ENCODE data around the gene GRIN2A. TPM values are rescaled to one million over a fixed set of nuclear protein-coding genes. Genes with fewer than 3 reads are reported as not detected.

The GRIN2A gene
- total and polyA plus RNA-seq, 2 donors (not counting 3 experiments of a cell fraction or from before 2014, with no cell fraction given) = not detected

DNA sequence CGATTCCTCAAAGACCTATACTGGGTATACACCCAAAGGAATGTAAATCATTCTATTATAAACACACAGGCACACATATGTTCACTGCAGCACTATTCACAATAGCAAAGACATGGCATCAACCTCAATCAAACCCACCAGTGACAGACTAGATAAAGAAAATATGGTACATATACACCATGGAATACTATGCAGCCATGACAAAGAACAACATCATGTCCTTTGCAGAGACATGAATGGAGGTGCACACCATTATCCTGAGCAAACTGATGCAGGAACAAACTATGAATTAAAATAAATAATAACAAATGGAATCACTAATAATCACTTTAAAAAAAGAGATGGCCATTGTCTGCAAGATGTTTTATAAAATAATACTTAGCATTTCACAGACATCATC, 380.1 kb downstream of the GRIN2A start:
- no peak overlapping the region for H3K9ac ChIP-seq (replicated peaks; ENCODE audit: extremely low read depth, insufficient read depth, low read length)
- no TSS peak for BruUV-seq (replicated peaks)
- CTCF ChIA-PET = no interaction called here

More for the DNA sequence above, 380.1 kb downstream of the GRIN2A start:
- Histone ChIP-seq H3K4me3 (replicated peaks in 1 of 3; ENCODE audit: insufficient read depth in 1 of 3, low read depth in 1 of 3, low read length in 3 of 3) (no peak overlapping the region), H3K36me3 (ENCODE audit: control insufficient read depth in 2 of 2, extremely low read depth in 1 of 2, insufficient read depth in 2 of 2, low read length in 2 of 2) (no peaks in the 10 kb centered on the region), H3K79me2 (ENCODE audit: control insufficient read depth, insufficient read depth, low read length) (no peaks in the 10 kb centered on the region), H3K9me3 (replicated peaks; ENCODE audit: control insufficient read depth, insufficient read depth, low read length) (no peaks in the 10 kb centered on the region), H3K9me1 (replicated peaks; ENCODE audit: control insufficient read depth, extremely low read depth, insufficient read depth, low read length) (no peaks in the 10 kb centered on the region), H3K4me2 (ENCODE audit: insufficient read depth, low read length) (no peak overlapping the region), H4K20me1 (replicated peaks; ENCODE audit: control insufficient read depth, extremely low read depth, insufficient read depth, low read length) (no peaks in the 10 kb centered on the region), H3K27ac (ENCODE audit: insufficient read depth, low read depth, low read length) (no peak overlapping the region), H3K27me3 (ENCODE audit: control insufficient read depth in 2 of 2, insufficient read depth in 2 of 2, low read length in 2 of 2) (no peaks in the 10 kb centered on the region), H3K4me1 (ENCODE audit: control insufficient read depth, extremely low read depth, insufficient read depth, low read length) (peaks cover 14% of the 10 kb centered on the region), H2AFZ (ENCODE audit: low read depth, low read length) (no peak overlapping the region)
- FAIRE-seq (no peak), DNase-seq (ENCODE audit: low read depth, low spot score) (no peak)
- dilution Hi-C loops (cut with MboI; ENCODE audit: extremely low pct_ligation_motif_present, low sequenced_read_pairs) (no loop called here), intact Hi-C loops (cut with micrococcal nuclease) (no loop called here)
- TF ChIP-seq POLR2A (IDR thresholded peaks at IDR 0.05; ENCODE audit: low read depth, low read length) (no peak), MAX (IDR thresholded peaks at IDR 0.05; ENCODE audit: insufficient read depth, insufficient read length) (no peak), JUN (IDR thresholded peaks at IDR 0.05; ENCODE audit: borderline replicate concordance, insufficient read depth, insufficient read length, low read depth) (no peak), FOS (IDR thresholded peaks at IDR 0.05; ENCODE audit: borderline replicate concordance, insufficient read depth, low read length) (no peak), CTCF (IDR thresholded peaks at IDR 0.05; ENCODE audit: extremely low read depth in 1 of 2, insufficient read depth in 1 of 2, low read depth in 1 of 2, low read length in 2 of 2) (no peak), POLR2AphosphoS5 (IDR thresholded peaks at IDR 0.05; ENCODE audit: insufficient read depth, low read depth, low read length) (no peak), MYC (IDR thresholded peaks at IDR 0.05; ENCODE audit: low read depth, low read length) (no peak), GATA2 (IDR thresholded peaks at IDR 0.05; ENCODE audit: insufficient read depth, insufficient read length, low read depth, low read length) (no peak), EZH2 (IDR thresholded peaks at IDR 0.05; ENCODE audit: borderline replicate concordance, low read depth, low read length, severe bottlenecking) (no peak)
- POLR2A ChIA-PET = no interaction called here
